ENCODE results near the gene FBXO41. TPM values are rescaled to one million over a fixed set of nuclear protein-coding genes. Genes with fewer than 3 reads are reported as not detected.

FBXO41 gene
- total RNA-seq, 2 experiments from 2014 or later: 15.2 to 15.6 TPM

DNA sequence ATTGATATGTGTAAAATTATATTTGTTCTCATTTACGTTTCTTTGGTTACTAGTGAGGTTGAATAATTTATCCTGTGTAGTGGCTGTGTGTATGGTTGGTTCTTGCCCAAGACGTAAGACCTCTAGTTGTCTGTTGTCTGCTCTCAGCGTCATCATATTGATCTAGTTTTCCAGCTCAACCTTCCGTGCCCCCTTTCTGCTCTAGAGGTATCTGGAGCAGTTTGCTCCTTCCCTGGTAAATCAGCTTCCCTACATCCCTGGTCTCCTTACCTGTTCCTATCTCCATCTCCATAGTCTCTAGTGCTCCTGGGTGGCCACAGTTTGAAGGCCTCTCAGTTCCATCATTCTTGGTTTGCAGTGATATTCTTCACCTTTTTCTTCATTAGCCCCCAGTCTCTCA, 69.0 kb downstream of the FBXO41 start:
- CTCF ChIA-PET: interaction anchor here (0.9 to 1.6 kb wide), 4 partner anchors 18 to 75 kb away, joined by 3 to 16 read pairs (median 4); partner anchors contain the start of gene PRADC1

DNA sequence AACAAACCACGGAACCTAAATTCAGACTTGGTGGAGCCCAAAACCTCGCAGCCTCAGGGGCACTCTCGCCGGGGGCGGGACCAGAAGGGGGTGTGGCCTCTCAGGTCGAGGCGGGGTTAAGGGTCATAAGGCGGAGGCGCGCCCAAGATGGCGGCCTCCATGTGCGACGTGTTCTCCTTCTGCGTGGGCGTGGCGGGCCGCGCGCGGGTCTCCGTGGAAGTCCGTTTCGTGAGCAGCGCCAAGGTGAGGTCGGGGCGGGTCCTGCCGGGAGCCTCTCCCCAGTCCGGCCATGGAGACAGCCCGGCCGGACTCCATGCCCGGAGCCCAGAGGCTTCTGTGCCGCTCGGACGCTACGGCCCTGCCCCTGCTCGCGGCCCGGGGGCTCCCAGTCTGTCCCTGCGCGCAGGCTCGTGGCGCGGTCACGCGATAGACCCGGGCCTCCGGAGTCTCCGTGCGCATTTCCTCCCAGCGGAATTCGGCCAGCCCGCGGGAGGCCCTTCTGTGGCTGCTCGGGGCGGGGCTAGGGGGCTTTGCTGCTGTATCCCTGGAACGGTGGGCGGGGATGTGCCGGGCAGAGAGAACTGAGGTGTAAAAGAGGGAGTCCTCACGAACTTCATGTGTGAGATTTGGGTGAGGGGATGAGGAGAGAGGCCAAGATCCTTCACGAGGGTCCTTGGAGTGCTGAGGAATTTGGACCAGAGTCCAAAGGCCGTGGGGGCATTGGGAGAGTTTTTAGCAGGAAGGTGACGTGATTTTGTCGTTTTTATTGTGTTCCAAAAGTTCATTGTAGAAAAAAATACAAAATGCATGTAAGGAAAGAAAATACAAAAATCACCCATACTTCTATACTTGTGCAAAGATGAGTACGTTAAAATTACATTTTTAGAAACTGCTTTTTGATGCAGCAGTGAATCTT, 69.9 kb downstream of the FBXO41 start, which contains the start of gene SMYD5:
Gene SMYD5 (plus strand): TSS at position 126 of the 916 bp plus-strand sequence. CDS start 22 bp downstream, at position 148.
- Mint-ChIP-seq H3K4me3 (peak within 1 kb of the TSS; percentile 96), H3K27ac (peak within 1 kb of the TSS; percentile 91), H3K36me3 (peaks cover 1% of the 10 kb centered on the region), H3K9me3 (no peaks in the 10 kb centered on the region), H3K27me3 (peaks cover under 1% of the 10 kb centered on the region), H3K4me1 (ENCODE audit: low read depth) (peaks cover 42% of the 10 kb centered on the region)
- POLR2A ChIA-PET: interaction anchor here (1.2 to 5.1 kb wide), 3 partner anchors 11 to 19 kb away, joined by 3 to 32 read pairs (median 4); partner anchors contain the start of genes CCT7 and PRADC1
- peak; percentile 95 for DNase-seq
- intact Hi-C loops (cut with micrococcal nuclease): loop anchor here (1.0 to 5.0 kb wide), 4 partner anchors 19 to 322 kb away; partner anchors contain the start of genes EGR4, PRADC1 and SFXN5
- CTCF ChIA-PET: interaction anchor here (0.9 to 8.7 kb wide), 10 partner anchors 19 to 221 kb away, joined by 3 to 158 read pairs (median 12); partner anchors contain the start of genes CCT7 and PRADC1

More for the DNA sequence above, 69.0 kb downstream of the FBXO41 start:
- Mint-ChIP-seq H3K27ac (peak overlapping the region; percentile 91), H3K27me3 (no peaks in the 10 kb centered on the region), H3K4me1 (ENCODE audit: low read depth) (peaks cover 42% of the 10 kb centered on the region), H3K36me3 (peaks cover 5% of the 10 kb centered on the region), H3K4me3 (peak overlapping the region; percentile 96), H3K9me3 (no peaks in the 10 kb centered on the region)
- no peak for DNase-seq
- POLR2A ChIA-PET: interaction anchor here (1.2 to 5.1 kb wide), 3 partner anchors 10 to 19 kb away, joined by 3 to 32 read pairs (median 4); partner anchors contain the start of genes CCT7 and PRADC1
- intact Hi-C loops (cut with micrococcal nuclease): no loop called here

DNA sequence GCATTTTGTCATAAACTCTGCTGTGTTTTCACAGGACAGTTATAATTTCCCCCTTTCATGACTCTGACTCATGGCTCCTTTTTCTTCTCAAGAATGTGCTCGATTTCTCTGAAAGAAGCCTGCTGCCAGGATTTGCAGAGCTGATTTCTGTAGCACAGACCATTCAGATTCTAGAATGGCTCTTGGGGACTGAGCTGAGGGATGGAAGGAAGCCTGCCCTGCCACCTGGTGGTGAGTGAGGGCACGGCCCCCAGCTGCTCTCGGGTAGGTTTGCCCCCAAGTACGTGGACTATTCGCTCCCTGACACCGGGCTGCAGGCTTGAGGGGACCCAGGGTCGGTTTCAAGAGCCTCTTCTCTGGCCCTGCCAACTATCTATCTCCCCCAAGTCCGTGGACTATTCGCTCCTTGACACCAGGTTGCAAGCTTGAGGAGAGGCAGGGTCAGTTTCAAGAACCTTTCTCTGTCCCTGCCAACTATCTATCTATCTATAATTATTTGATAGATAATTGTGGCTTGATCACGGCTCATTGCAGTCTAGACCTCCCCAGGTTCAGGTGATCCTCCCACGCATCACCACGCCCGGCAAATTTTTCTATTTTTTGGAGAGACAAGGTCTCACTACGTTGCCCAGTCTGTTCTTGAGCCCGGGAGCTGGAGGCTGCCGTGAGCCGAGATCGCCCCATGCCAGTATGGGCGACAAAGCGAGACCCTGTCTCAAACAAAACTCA, 71.7 kb downstream of the FBXO41 start:
- DNase-seq: peak; percentile 86
- ChIA-PET POLR2A (interaction anchor here (1.1 to 2.3 kb wide), 2 partner anchors 22 to 36 kb away, joined by 4 to 12 read pairs; partner anchors contain the start of genes CCT7 and PRADC1), CTCF (interaction anchor here (0.5 to 8.7 kb wide), 44 partner anchors 9 to 1373 kb away, joined by 3 to 158 read pairs (median 4); partner anchors contain the start of genes ALMS1, CCT7, FBXO41 and NOTO)
- Mint-ChIP-seq H3K9me3 (no peaks in the 10 kb centered on the region), H3K27me3 (peaks cover 5% of the 10 kb centered on the region), H3K36me3 (no peaks in the 10 kb centered on the region), H3K4me1 (ENCODE audit: low read depth) (peaks cover 39% of the 10 kb centered on the region), H3K4me3 (no peak overlapping the region), H3K27ac (no peak overlapping the region)
- intact Hi-C loops (cut with micrococcal nuclease): loop anchor here (1.0 to 5.0 kb wide), 5 partner anchors 35 to 320 kb away; partner anchors contain the start of genes EGR4 and RAB11FIP5

DNA sequence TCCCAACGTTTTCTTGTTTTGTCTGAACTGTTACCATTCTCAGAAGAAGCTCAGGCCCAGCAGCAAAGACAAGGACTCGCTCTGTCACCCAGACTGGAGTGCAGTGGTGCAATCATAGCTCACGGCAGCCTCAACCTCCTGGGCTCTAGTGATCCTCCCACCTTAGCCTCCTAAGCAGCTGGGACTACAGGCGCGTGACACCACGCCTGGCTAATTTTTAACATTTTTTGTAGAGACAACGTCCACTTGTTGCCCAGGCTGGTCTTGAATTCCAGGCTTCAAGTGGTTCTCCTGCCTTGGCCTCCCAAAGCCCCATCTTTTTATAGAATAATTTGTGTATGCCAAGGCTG, 72.2 kb downstream of the FBXO41 start:
- Mint-ChIP-seq H3K27ac (no peak overlapping the region), H3K9me3 (no peaks in the 10 kb centered on the region), H3K4me3 (no peak overlapping the region), H3K36me3 (no peaks in the 10 kb centered on the region), H3K27me3 (peaks cover 5% of the 10 kb centered on the region), H3K4me1 (ENCODE audit: low read depth) (peaks cover 34% of the 10 kb centered on the region)
- POLR2A ChIA-PET: interaction anchor here (1.1 to 2.3 kb wide), 2 partner anchors 22 to 35 kb away, joined by 4 to 12 read pairs; partner anchors contain the start of genes CCT7 and PRADC1
- CTCF ChIA-PET: interaction anchor here (0.5 to 8.7 kb wide), 39 partner anchors 8 to 1373 kb away, joined by 3 to 158 read pairs (median 4); partner anchors contain the start of genes ALMS1, CCT7, NOTO and PRADC1
- intact Hi-C loops (cut with micrococcal nuclease): loop anchor here (1.0 to 5.0 kb wide), 5 partner anchors 35 to 320 kb away; partner anchors contain the start of genes EGR4 and RAB11FIP5
- no peak for DNase-seq

DNA sequence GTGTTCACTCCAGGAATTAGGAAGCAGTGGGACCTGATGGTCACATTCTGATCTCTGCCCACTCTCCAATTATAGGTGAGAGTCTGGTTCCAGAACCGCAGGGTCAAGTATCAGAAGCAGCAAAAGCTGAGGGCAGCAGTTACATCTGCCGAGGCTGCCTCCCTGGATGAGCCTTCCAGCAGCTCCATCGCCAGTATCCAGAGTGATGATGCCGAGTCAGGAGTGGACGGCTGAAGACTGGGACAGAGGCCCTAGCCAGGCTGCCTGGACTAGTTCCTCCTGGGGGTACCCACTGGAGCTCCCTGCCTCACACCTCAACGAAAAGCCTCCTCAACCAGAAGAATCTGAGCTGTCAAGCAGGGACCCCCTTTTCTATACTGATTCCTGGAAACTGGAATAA, 73.6 kb downstream of the FBXO41 start:
- Mint-ChIP-seq H3K4me3 (no peak overlapping the region), H3K36me3 (no peaks in the 10 kb centered on the region), H3K27me3 (peaks cover 11% of the 10 kb centered on the region), H3K27ac (no peak overlapping the region), H3K9me3 (no peaks in the 10 kb centered on the region), H3K4me1 (ENCODE audit: low read depth) (peaks cover 27% of the 10 kb centered on the region)
- DNase-seq: no peak
- ChIA-PET POLR2A (no interaction called here), CTCF (interaction anchor here (1.1 to 8.7 kb wide), 2 partner anchors 31 to 35 kb away, joined by 3 to 158 read pairs; no protein-coding TSS in a partner anchor)
- intact Hi-C loops (cut with micrococcal nuclease): loop anchor here (5.0 kb wide), 2 partner anchors 82 to 318 kb away; partner anchors contain the start of gene EGR4

DNA sequence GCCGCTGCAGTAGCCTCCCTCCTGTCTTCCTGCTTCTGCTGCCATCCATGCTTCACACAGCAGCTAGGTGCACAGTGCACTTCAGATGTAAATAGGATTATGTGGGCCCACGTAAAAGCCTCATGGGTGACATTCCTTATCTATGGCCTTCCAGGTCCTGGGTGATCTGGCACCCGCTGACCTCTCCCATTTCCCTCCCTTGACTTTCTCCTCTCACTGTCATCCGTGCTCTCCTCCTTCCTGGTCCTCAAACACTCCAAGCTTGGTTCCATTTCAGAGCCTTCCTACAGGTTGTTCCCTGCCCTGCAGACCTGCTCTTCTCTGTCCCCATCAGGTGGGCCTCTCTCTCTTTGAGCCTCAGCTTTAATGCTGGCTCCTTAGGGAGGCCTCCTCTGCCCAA, 74.3 kb downstream of the FBXO41 start:
- Mint-ChIP-seq H3K9me3 (no peaks in the 10 kb centered on the region), H3K36me3 (no peaks in the 10 kb centered on the region), H3K27me3 (peaks cover 13% of the 10 kb centered on the region), H3K27ac (no peak overlapping the region), H3K4me1 (ENCODE audit: low read depth) (peaks cover 20% of the 10 kb centered on the region), H3K4me3 (no peak overlapping the region)
- ChIA-PET CTCF (interaction anchor here (0.6 to 8.7 kb wide), 2 partner anchors 34 to 316 kb away, joined by 4 to 158 read pairs; no protein-coding TSS in a partner anchor), POLR2A (no interaction called here)
- no peak for DNase-seq
- intact Hi-C loops (cut with micrococcal nuclease): loop anchor here (5.0 kb wide), 2 partner anchors 82 to 318 kb away; partner anchors contain the start of gene EGR4

DNA sequence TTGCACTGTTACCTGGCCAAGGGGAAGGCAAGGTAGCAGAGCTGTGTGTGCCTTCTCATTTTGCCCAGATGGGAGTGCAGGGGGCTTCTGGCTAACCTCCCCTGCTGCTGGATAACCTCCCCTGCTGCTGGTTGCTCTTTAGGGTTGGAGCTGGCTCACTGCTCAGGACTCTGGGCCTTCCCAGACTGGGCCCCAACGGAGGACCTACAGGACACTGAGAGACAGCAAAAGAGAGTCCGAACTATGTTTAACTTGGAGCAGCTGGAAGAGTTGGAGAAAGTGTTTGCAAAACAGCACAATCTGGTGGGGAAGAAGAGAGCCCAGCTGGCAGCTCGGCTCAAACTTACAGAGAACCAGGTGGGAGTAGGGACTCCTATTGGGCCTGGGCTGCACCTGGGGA, 76.0 kb downstream of the FBXO41 start:
- intact Hi-C loops (cut with micrococcal nuclease): no loop called here

DNA sequence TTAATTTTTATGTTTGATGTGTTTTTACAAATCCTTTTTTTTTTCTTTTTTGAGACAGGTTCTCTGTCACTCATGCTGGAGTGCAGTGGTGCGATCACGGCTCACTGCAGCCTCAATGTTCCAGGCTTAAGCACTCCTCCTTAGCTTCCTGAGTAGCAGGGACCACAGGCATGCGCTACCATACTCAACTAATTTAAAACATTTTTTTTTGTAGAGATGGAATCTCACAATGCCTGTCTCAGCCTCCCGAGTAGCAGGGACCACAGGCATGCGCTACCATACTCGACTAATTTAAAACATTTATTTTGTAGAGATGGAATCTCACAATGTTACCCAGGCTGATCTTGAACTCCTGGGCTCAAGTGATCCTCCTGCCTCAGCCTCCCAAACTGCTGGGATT, 78.7 kb downstream of the FBXO41 start:
- Mint-ChIP-seq H3K4me1 (ENCODE audit: low read depth) (peaks cover 7% of the 10 kb centered on the region), H3K36me3 (no peaks in the 10 kb centered on the region), H3K9me3 (no peaks in the 10 kb centered on the region), H3K27ac (no peak overlapping the region), H3K4me3 (no peak overlapping the region), H3K27me3 (peaks cover 37% of the 10 kb centered on the region)
- intact Hi-C loops (cut with micrococcal nuclease): no loop called here
- no peak for DNase-seq
- CTCF ChIA-PET: interaction anchor here (8.7 kb wide), 1 partner anchor 30 kb away, joined by 158 read pairs; no protein-coding TSS in a partner anchor
- POLR2A ChIA-PET: no interaction called here

More for the DNA sequence above, 76.0 kb downstream of the FBXO41 start:
- Mint-ChIP-seq H3K9me3 (no peaks in the 10 kb centered on the region), H3K4me1 (ENCODE audit: low read depth) (peaks cover 8% of the 10 kb centered on the region), H3K27ac (no peak overlapping the region), H3K4me3 (no peak overlapping the region), H3K36me3 (no peaks in the 10 kb centered on the region), H3K27me3 (peaks cover 24% of the 10 kb centered on the region)
- POLR2A ChIA-PET: no interaction called here
- DNase-seq: no peak
- CTCF ChIA-PET: interaction anchor here (8.7 kb wide), 1 partner anchor 33 kb away, joined by 158 read pairs; no protein-coding TSS in a partner anchor

Other genes with a start within 250 kb of the FBXO41 start
- gene SFXN5, start 212.8 kb downstream of the FBXO41 start, total RNA-seq: 1 to 10 TPM; 4.5 to 7.6 TPM
- gene RAB11FIP5, start 171.5 kb downstream of the FBXO41 start, total RNA-seq: 10 to 100 TPM; 11.1 to 11.2 TPM
- gene NOTO, start 81.9 kb downstream of the FBXO41 start, total RNA-seq: not detected
- 10 to 100 TPM; 40.0 to 42.0 TPM for gene SMYD5, start 70.2 kb downstream of the FBXO41 start, total RNA-seq
- 10 to 100 TPM; 12.9 to 13.6 TPM for gene PRADC1, start 51.2 kb downstream of the FBXO41 start, total RNA-seq
- 100 to 1,000 TPM; 499 to 541 TPM for gene CCT7, start 50.2 kb downstream of the FBXO41 start, total RNA-seq
- gene EGR4, start 9.1 kb upstream of the FBXO41 start, total RNA-seq: under 1 TPM; 0.24 to 0.34 TPM
- gene ALMS1, start 101.4 kb upstream of the FBXO41 start, total RNA-seq: 10 to 100 TPM; 20.4 to 22.7 TPM

Measured in activated CD4-positive, alpha-beta memory T cell treated with anti-CD3 and anti-CD28 coated beads for 36 hours (primary cell).